ENCODE results near the gene LRIG1.

Gene LRIG1

GRCh38 chr3:66362541-66362941, 138.3 kb downstream of the LRIG1 start:
- no peak for TF ChIP-seq CTCF (conservative IDR thresholded peaks at IDR 0.05; ENCODE audit: low read depth, low read length)
- peak; percentile 77 for DNase-seq (ENCODE audit: low read depth)
- H3K4me3 ChIP-seq (ENCODE audit: low read depth, low read length): no peak overlapping the region

- no peak for TF ChIP-seq CTCF (conservative IDR thresholded peaks at IDR 0.05; ENCODE audit: low read depth, low read length)
- no peak for DNase-seq (ENCODE audit: low read depth)
Measured at GRCh38 chr3:66361356-66361755, 139.5 kb downstream of the LRIG1 start.

GRCh38 chr3:66355997-66356396, 144.8 kb downstream of the LRIG1 start:
- no peak overlapping the region for H3K4me3 ChIP-seq (ENCODE audit: low read depth, low read length)
- no peak for DNase-seq (ENCODE audit: low read depth)
- no peak for TF ChIP-seq CTCF (conservative IDR thresholded peaks at IDR 0.05; ENCODE audit: low read depth, low read length)

More at GRCh38 chr3:66361356-66361755, 139.5 kb downstream of the LRIG1 start:
- H3K4me3 ChIP-seq (ENCODE audit: low read depth, low read length): no peak overlapping the region

- no peak for TF ChIP-seq CTCF (conservative IDR thresholded peaks at IDR 0.05; ENCODE audit: low read depth, low read length)
- DNase-seq (ENCODE audit: low read depth): no peak
- no peak overlapping the region for H3K4me3 ChIP-seq (ENCODE audit: low read depth, low read length)
Measured at GRCh38 chr3:66355394-66355793, 145.4 kb downstream of the LRIG1 start.

- DNase-seq (ENCODE audit: low read depth): no peak
- TF ChIP-seq CTCF (conservative IDR thresholded peaks at IDR 0.05; ENCODE audit: low read depth, low read length): no peak
- H3K4me3 ChIP-seq (ENCODE audit: low read depth, low read length): no peak overlapping the region
Measured at GRCh38 chr3:66354001-66354400, 146.8 kb downstream of the LRIG1 start.

GRCh38 chr3:66353530-66353929, 147.3 kb downstream of the LRIG1 start:
- H3K4me3 ChIP-seq (ENCODE audit: low read depth, low read length): no peak overlapping the region
- TF ChIP-seq CTCF (conservative IDR thresholded peaks at IDR 0.05; ENCODE audit: low read depth, low read length): no peak
- peak; percentile 93 for DNase-seq (ENCODE audit: low read depth)

- no peak overlapping the region for H3K4me3 ChIP-seq (ENCODE audit: low read depth, low read length)
- TF ChIP-seq CTCF (conservative IDR thresholded peaks at IDR 0.05; ENCODE audit: low read depth, low read length): no peak
- DNase-seq (ENCODE audit: low read depth): no peak
Measured at GRCh38 chr3:66353039-66353438, 147.8 kb downstream of the LRIG1 start.
